Stimulated activated CD4-positive, alpha-beta T cell treated with anti-CD3 and anti-CD28 coated beads, Interleukin-15, amount 100 ng/mL, for 1 hour (primary cell): ENCODE data around the gene UBL4A.

Experiments used
- DNase-seq, 2 donors: peaks; one replicate each; pipeline ENCODE4 v3.0.0-alpha.2; 2020; ENCODE audit warnings: low read depth in 1 of 2, low spot score in 1 of 2

Gene UBL4A

GRCh38 chrX:154483325-154483724, 3.1 kb downstream of the UBL4A start:
- DNase-seq = no peak

GRCh38 chrX:154482786-154483185, 3.6 kb downstream of the UBL4A start:
- no peak for DNase-seq

GRCh38 chrX:154481911-154482601, 4.4 kb downstream of the UBL4A start:
- DNase-seq = no peak

GRCh38 chrX:154481195-154481594, 5.2 kb downstream of the UBL4A start:
- DNase-seq = no peak

- peak; percentile 89 to 91 for DNase-seq
Measured at GRCh38 chrX:154478728-154479622, 7.4 kb downstream of the UBL4A start, which contains the start of gene LAGE3. TSS of gene LAGE3 (minus strand) at chrX:154479281. CDS start at chrX:154478915, 366 bp downstream.

- DNase-seq = no peak
Measured at GRCh38 chrX:154477891-154478477, 8.4 kb downstream of the UBL4A start.

- DNase-seq = no peak
Measured at GRCh38 chrX:154476821-154477220, 9.6 kb downstream of the UBL4A start.

GRCh38 chrX:154473683-154474082, 12.7 kb downstream of the UBL4A start:
- DNase-seq = no peak

GRCh38 chrX:154472685-154473632, 13.5 kb downstream of the UBL4A start:
- DNase-seq = no peak

- DNase-seq = no peak
Measured at GRCh38 chrX:154471839-154472684, 14.4 kb downstream of the UBL4A start.

- no peak for DNase-seq
Measured at GRCh38 chrX:154470914-154471568, 15.4 kb downstream of the UBL4A start.

- no peak for DNase-seq
Measured at GRCh38 chrX:154470434-154470833, 16.0 kb downstream of the UBL4A start.

- DNase-seq = no peak
Measured at GRCh38 chrX:154469880-154470279, 16.5 kb downstream of the UBL4A start.

GRCh38 chrX:154469114-154469513, 17.3 kb downstream of the UBL4A start:
- no peak for DNase-seq

- no peak for DNase-seq
Measured at GRCh38 chrX:154468217-154468616, 18.2 kb downstream of the UBL4A start.

- no peak for DNase-seq
Measured at GRCh38 chrX:154467556-154467955, 18.9 kb downstream of the UBL4A start.

- no peak for DNase-seq
Measured at GRCh38 chrX:154466907-154467306, 19.5 kb downstream of the UBL4A start.

GRCh38 chrX:154466036-154466435, 20.4 kb downstream of the UBL4A start:
- no peak for DNase-seq

GRCh38 chrX:154465601-154466000, 20.8 kb downstream of the UBL4A start:
- DNase-seq = no peak
